HCT116 (cell line): Measurements from ENCODE around the gene AMDHD2.
"Not testable (repeated sequence)": the region's sequence is repeated elsewhere in the genome, so short reads cannot be mapped to it uniquely, and the experiment has no call there.

ENCODE experiments used
- CEBPB ChIP-seq: IDR thresholded peaks from 2 replicates; pipeline ENCODE4 v1.6.1; 2012; ENCODE audit warnings: low read depth
- CTCF ChIP-seq, 3 experiments: fragments of 200-600 bp in 1 of 3; sonication (generic) in 1 of 3; IDR thresholded peaks in 2 of 3; conservative IDR thresholded peaks in 1 of 3; 2 replicates each; pipeline ENCODE4 v1.5.1; 2012 to 2017; ENCODE audit warnings: low read depth in 2 of 3, low read length in 2 of 3, antibody characterized with exemption in 1 of 3, borderline replicate concordance in 1 of 3, control low read depth in 1 of 3, mild to moderate bottlenecking in 1 of 3, mixed read lengths in 1 of 3, mixed run types in 1 of 3, moderate library complexity in 1 of 3; ENCODE audit not compliant: insufficient read depth in 1 of 3
- JUND ChIP-seq: IDR thresholded peaks from 2 replicates; pipeline ENCODE4 v1.6.1; 2012
- SIN3A ChIP-seq: IDR thresholded peaks from 2 replicates; pipeline ENCODE4 v1.6.1; 2012; ENCODE audit warnings: low read depth
- ZBTB33 ChIP-seq: IDR thresholded peaks from 2 replicates; pipeline ENCODE4 v1.6.1; 2011; ENCODE audit warnings: mild to moderate bottlenecking, low read length, moderate library complexity; ENCODE audit not compliant: insufficient replicate concordance; ENCODE audit errors: extremely low read depth
- ZFX ChIP-seq: fragments of 450-650 bp; IDR thresholded peaks from 2 replicates; pipeline ENCODE4 v1.6.1; 2017

GRCh38 chr16:2580818-2581217 lies 60.6 kb downstream of the AMDHD2 start:
- not testable (repeated sequence) for TF ChIP-seq SIN3A; JUND; ZBTB33; ZFX; CTCF (IDR thresholded peaks at IDR 0.05 in 2 of 3, conservative IDR thresholded peaks at IDR 0.05 in 1 of 3; ENCODE audit: borderline replicate concordance in 1 of 3, insufficient read depth in 1 of 3, low read depth in 2 of 3, low read length in 2 of 3); CEBPB
